Measurements from ENCODE around the gene HJURP. TPM values are rescaled to one million over a fixed set of nuclear protein-coding genes. Genes with fewer than 3 reads are reported as not detected.

The HJURP gene
- total RNA-seq, 1 donor from 2014 or later = 40.4 TPM

- intact Hi-C loops (cut with micrococcal nuclease) = no loop called here
- Mint-ChIP-seq H3K27me3 (ENCODE audit: insufficient read depth) (peaks cover 3% of the 10 kb centered on the region), H3K4me1 (ENCODE audit: low read depth) (no peaks in the 10 kb centered on the region)
These were observed 32.6 kb downstream of the HJURP start for GRCh38 chr2:233821709-233822100.

GRCh38 chr2:233821196-233821595 lies 33.1 kb downstream of the HJURP start:
- Mint-ChIP-seq H3K4me3 (no peak overlapping the region), H3K27ac (no peak overlapping the region), H3K27me3 (ENCODE audit: insufficient read depth) (peaks cover 3% of the 10 kb centered on the region), H3K4me1 (ENCODE audit: low read depth) (no peaks in the 10 kb centered on the region), H3K9me3 (no peaks in the 10 kb centered on the region), H3K36me3 (ENCODE audit: low read depth) (no peaks in the 10 kb centered on the region)
- no peak for DNase-seq (ENCODE audit: low spot score)
- intact Hi-C loops (cut with micrococcal nuclease) = no loop called here

More at GRCh38 chr2:233821709-233822100, 32.6 kb downstream of the HJURP start:
- Mint-ChIP-seq H3K4me3 (no peak overlapping the region), H3K36me3 (ENCODE audit: low read depth) (no peaks in the 10 kb centered on the region), H3K27ac (no peak overlapping the region), H3K9me3 (no peaks in the 10 kb centered on the region)
- no peak for DNase-seq (ENCODE audit: low spot score)

DNA sequence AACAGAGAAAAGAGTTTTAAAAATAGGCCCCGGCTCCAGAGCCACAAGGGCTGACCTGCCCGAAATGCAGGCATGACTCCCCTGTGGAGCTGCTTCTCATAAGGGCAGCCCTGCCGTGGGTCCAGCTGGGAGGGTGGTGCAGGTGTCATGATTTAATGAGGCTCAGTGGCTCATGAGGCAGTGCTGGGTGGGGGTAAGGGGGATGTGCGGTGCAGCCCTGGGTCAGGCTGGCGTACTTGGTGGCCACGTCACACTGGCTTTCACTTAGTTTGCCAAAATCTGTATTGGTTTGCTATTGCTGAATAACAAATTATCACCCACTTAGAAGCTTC lies 33.6 kb downstream of the HJURP start:
- Mint-ChIP-seq H3K27me3 (ENCODE audit: insufficient read depth) (peaks cover 6% of the 10 kb centered on the region), H3K4me3 (no peak overlapping the region), H3K4me1 (ENCODE audit: low read depth) (no peaks in the 10 kb centered on the region), H3K9me3 (no peaks in the 10 kb centered on the region), H3K36me3 (ENCODE audit: low read depth) (no peaks in the 10 kb centered on the region), H3K27ac (no peak overlapping the region)
- intact Hi-C loops (cut with micrococcal nuclease) = no loop called here
- DNase-seq (ENCODE audit: low spot score) = no peak

DNA sequence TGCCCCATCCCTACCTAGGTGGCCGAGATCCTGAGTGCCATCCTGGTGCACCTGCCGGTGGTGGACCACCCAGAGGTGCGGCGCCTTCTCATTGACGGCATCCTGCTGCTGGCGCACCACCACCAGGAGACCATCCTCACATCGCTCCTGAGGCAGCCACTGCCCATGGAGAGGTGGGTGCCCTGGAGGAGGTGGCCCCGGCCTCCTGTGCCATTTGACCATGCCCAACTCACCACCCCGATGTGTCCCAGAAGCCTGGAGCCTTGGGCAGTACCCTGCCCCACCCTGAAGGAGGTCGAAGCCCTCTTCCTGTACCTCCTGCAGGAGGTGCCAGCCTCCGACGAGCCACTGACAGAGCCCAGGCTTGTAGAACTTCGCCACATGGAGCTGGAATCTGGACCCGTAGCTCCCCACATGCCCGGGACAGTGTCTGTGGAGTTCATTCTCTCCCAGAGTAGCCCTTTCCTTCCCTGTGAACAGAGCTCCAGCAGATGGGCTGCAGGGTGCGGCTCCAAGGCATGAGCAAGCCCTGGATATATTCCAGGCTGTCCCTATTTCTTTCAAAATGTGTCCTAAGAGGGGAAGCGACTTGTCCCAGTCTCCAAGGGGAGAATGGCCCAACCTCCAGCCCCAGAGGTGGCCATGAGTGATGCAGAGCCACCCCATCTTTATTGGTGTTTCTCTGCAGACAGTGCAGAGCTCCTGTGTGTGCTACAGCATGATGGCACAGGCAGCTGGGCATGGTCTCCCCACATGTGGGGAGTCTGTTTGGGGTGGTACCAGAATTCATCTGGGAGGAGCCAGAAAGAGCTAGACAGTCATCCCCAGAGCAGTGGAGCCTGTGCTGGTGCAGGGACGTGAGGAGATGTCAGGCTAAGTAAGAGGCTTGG lies 34.2 kb downstream of the HJURP start:
- no peaks in the 10 kb centered on the region for H3K4me1 Mint-ChIP-seq (ENCODE audit: low read depth)
- DNase-seq (ENCODE audit: low spot score) = no peak
- intact Hi-C loops (cut with micrococcal nuclease) = no loop called here
- no peaks in the 10 kb centered on the region for H3K36me3 Mint-ChIP-seq (ENCODE audit: low read depth)
- peaks cover 12% of the 10 kb centered on the region for H3K27me3 Mint-ChIP-seq (ENCODE audit: insufficient read depth)
- H3K4me3 Mint-ChIP-seq = no peak overlapping the region
- no peaks in the 10 kb centered on the region for H3K9me3 Mint-ChIP-seq
- no peak overlapping the region for H3K27ac Mint-ChIP-seq

DNA sequence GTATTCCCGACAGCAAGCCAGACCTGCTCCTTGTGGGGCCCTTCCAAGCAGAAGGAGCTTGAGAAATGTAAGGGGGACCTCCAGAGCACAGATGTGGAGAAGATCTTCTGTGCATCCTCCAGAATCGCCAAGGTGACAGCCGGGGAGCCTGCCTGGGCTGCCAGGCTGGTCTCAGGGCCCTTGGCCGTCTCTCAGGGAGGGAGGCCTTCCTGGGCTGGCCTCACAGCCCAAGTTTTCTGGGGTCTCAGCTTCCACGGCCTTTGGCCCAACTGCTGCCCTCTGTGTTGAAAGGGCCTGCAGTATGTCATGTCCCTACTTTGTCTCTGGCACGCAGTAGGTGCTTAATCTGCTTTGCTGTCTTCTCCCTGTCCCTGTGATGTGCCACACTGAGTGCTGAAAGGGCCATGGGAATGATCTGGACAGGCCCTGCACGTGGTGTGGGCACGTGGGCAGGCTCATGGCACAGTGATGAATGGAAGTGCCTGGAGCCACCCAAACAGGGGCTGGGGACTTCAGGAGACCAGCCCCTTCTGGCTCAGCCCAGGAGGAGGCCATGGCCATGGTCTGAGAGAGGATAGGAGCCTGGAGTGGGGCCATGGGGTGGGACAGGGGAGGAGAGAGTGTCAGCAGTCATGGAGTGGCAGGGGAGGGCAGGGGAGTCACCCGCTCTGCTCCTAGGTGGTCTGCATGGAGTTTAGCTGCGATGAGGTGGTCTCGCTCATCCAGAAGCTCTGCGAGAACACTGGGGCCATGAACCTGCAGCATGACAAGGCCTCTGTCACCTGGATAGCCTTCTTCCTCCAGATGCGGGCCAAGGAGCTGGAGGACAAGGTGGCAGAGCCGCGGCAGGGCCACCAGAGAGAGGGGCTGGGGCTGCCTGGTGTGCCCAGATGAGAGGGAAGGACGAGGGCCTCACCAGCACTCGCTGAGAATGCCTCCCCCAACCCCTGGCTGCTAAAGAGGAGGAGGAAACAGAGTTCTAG lies 35.4 kb downstream of the HJURP start:
- Mint-ChIP-seq H3K4me1 (ENCODE audit: low read depth) (no peaks in the 10 kb centered on the region), H3K27ac (no peak overlapping the region), H3K36me3 (ENCODE audit: low read depth) (no peaks in the 10 kb centered on the region), H3K4me3 (no peak overlapping the region), H3K27me3 (ENCODE audit: insufficient read depth) (peaks cover 10% of the 10 kb centered on the region), H3K9me3 (no peaks in the 10 kb centered on the region)
- DNase-seq (ENCODE audit: low spot score) = no peak
- intact Hi-C loops (cut with micrococcal nuclease) = no loop called here

- no peaks in the 10 kb centered on the region for H3K36me3 Mint-ChIP-seq (ENCODE audit: low read depth)
- peaks cover 10% of the 10 kb centered on the region for H3K27me3 Mint-ChIP-seq (ENCODE audit: insufficient read depth)
- no peaks in the 10 kb centered on the region for H3K9me3 Mint-ChIP-seq
- H3K4me1 Mint-ChIP-seq (ENCODE audit: low read depth) = no peaks in the 10 kb centered on the region
- no peak overlapping the region for H3K4me3 Mint-ChIP-seq
- intact Hi-C loops (cut with micrococcal nuclease) = no loop called here
- DNase-seq (ENCODE audit: low spot score) = no peak
- H3K27ac Mint-ChIP-seq = no peak overlapping the region
These were observed 36.2 kb downstream of the HJURP start for GRCh38 chr2:233817995-233818638.

DNA sequence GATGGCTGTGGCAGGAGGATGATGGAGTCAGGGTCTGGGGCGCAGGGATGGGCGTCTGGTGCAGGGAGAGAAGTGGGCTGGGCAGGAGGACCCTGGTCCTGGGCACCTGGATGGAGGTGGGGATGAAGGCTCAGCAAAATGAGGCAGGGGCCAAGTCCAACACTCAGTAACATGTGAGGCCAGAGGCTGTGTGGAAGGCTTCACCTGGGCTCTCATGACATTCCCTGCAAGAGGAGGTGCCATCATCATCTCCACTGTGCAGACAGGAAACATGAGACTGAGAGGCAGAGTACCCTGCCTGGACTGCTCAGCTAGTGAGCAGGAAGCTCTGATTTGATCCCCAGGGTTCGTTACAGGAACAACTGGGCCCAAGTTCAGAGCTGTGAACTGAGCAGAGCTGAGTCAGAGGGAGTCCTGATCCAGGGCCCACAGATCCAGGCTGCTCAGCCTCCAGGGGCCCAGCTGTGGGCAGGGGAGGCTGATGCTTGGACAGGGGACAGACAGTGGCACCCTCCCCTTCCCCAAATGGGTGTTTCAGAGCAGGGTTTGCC lies 36.9 kb downstream of the HJURP start:
- no peaks in the 10 kb centered on the region for H3K36me3 Mint-ChIP-seq (ENCODE audit: low read depth)
- H3K4me1 Mint-ChIP-seq (ENCODE audit: low read depth) = no peaks in the 10 kb centered on the region
- DNase-seq (ENCODE audit: low spot score) = no peak
- intact Hi-C loops (cut with micrococcal nuclease) = no loop called here
- H3K27ac Mint-ChIP-seq = no peak overlapping the region
- no peak overlapping the region for H3K4me3 Mint-ChIP-seq
- peaks cover 10% of the 10 kb centered on the region for H3K27me3 Mint-ChIP-seq (ENCODE audit: insufficient read depth)
- no peaks in the 10 kb centered on the region for H3K9me3 Mint-ChIP-seq

DNA sequence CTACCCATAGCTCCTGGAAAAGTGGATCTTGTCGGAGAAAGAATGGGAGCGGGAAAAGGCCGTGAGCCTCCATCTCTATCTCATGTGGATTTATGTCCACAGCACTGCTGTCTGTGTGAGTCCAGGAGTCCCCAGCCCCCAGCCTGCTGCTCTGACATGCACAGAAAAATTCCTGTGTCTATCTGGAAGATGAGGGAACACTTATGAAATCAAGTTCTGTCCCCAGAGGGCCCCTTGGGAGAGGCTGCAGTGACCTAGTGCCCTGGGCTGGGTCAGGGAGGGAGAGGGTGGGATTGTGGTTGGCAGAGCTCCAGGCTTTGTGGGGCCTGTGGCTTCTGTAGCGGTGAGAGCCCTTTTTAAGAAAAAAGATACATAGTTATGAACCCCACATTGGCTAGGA lies 37.6 kb downstream of the HJURP start:
- Mint-ChIP-seq H3K4me1 (ENCODE audit: low read depth) (no peaks in the 10 kb centered on the region), H3K27me3 (ENCODE audit: insufficient read depth) (peaks cover 10% of the 10 kb centered on the region), H3K4me3 (no peak overlapping the region), H3K27ac (no peak overlapping the region), H3K36me3 (ENCODE audit: low read depth) (no peaks in the 10 kb centered on the region), H3K9me3 (no peaks in the 10 kb centered on the region)
- no peak for DNase-seq (ENCODE audit: low spot score)
- intact Hi-C loops (cut with micrococcal nuclease) = no loop called here

- no peaks in the 10 kb centered on the region for H3K9me3 Mint-ChIP-seq
- no peak overlapping the region for H3K4me3 Mint-ChIP-seq
- no peaks in the 10 kb centered on the region for H3K36me3 Mint-ChIP-seq (ENCODE audit: low read depth)
- H3K27me3 Mint-ChIP-seq (ENCODE audit: insufficient read depth) = peaks cover 10% of the 10 kb centered on the region
- no peaks in the 10 kb centered on the region for H3K4me1 Mint-ChIP-seq (ENCODE audit: low read depth)
- no peak for DNase-seq (ENCODE audit: low spot score)
- intact Hi-C loops (cut with micrococcal nuclease) = no loop called here
- no peak overlapping the region for H3K27ac Mint-ChIP-seq
These were observed 38.0 kb downstream of the HJURP start for GRCh38 chr2:233816334-233816733.

GRCh38 chr2:233815861-233816260 lies 38.5 kb downstream of the HJURP start:
- Mint-ChIP-seq H3K27me3 (ENCODE audit: insufficient read depth) (peaks cover 10% of the 10 kb centered on the region), H3K4me3 (no peak overlapping the region), H3K27ac (no peak overlapping the region), H3K36me3 (ENCODE audit: low read depth) (no peaks in the 10 kb centered on the region), H3K4me1 (ENCODE audit: low read depth) (no peaks in the 10 kb centered on the region), H3K9me3 (no peaks in the 10 kb centered on the region)
- intact Hi-C loops (cut with micrococcal nuclease) = no loop called here
- DNase-seq (ENCODE audit: low spot score) = no peak

GRCh38 chr2:233814056-233814835 lies 40.1 kb downstream of the HJURP start:
- Mint-ChIP-seq H3K36me3 (ENCODE audit: low read depth) (no peaks in the 10 kb centered on the region), H3K27ac (no peak overlapping the region), H3K27me3 (ENCODE audit: insufficient read depth) (peaks cover 10% of the 10 kb centered on the region), H3K4me1 (ENCODE audit: low read depth) (no peaks in the 10 kb centered on the region), H3K4me3 (no peak overlapping the region), H3K9me3 (no peaks in the 10 kb centered on the region)
- DNase-seq (ENCODE audit: low spot score) = no peak
- intact Hi-C loops (cut with micrococcal nuclease) = no loop called here

Measured in activated T-helper 1 cell treated with anti-CD3 and anti-CD28 coated beads, Interleukin-12 subunit alpha, Interleukin-12 subunit beta, Interleukin-2, Interleukin-4 antibody, amounts not matched to agents 30 ng/mL and 10 ng/mL and 1 ng/mL, durations not matched to agents 14 hours and 24 hours and 36 hours (primary cell).